ENCODE results near the gene KAT6B. TPM values are rescaled to one million over a fixed set of nuclear protein-coding genes. Genes with fewer than 3 reads are reported as not detected.

Gene KAT6B
- total and polyA plus RNA-seq, 2 of the 8 experiments (the other 6 are each of a cell fraction or from before 2014, with no cell fraction given), result 7.3 to 30.8 TPM

DNA sequence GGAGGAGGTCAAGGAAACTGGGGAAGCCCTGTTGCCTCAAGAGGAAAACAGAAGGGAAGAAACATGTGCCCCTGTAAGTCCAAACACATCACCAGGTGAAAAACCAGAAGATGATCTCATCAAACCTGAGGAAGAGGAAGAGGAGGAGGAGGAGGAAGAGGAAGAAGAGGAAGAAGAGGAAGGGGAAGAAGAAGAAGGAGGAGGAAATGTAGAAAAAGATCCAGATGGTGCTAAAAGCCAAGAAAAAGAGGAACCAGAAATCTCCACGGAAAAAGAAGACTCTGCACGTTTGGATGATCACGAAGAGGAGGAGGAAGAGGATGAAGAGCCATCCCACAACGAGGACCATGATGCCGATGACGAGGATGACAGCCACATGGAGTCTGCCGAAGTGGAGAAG, 202.3 kb downstream of the KAT6B start (continued):
- TF ChIP-seq GTF2F1 (IDR thresholded peaks at IDR 0.05; ENCODE audit: borderline replicate concordance, low read depth, low read length), result no peak
- TF ChIP-seq JUN (IDR thresholded peaks at IDR 0.05; ENCODE audit: low read depth, low read length), result no peak

All from H1 (cell line).